Coronary artery (tissue), 2 donors: Measurements from ENCODE around the gene SLC25A23.

Experiments
- DNase-seq: peaks from one replicate; pipeline ENCODE4 v3.0.0-alpha.2; 2017; ENCODE audit warnings: low spot score
- H3K27ac ChIP-seq, 2 donors: fragments of 200-600 bp; sonication (generic); one replicate each; pipeline ENCODE4 v1.5.1; 2016 to 2019
- H3K4me3 ChIP-seq: fragments of 200-600 bp; sonication (generic); 2 replicates; pipeline ENCODE4 v1.5.1; 2016; ENCODE audit warnings: mild to moderate bottlenecking, moderate library complexity
- TF ChIP-seq, protein P1 (sequence below): fragments of 200-600 bp; sonication (generic); IDR thresholded peaks from one replicate; pipeline ENCODE4 v1.5.1; 2019; ENCODE audit warnings: antibody characterized with exemption

Gene SLC25A23

GRCh38 chr19:6464070-6464873 lies 4.7 kb upstream of the SLC25A23 start, which contains the start of gene CRB3:
TSS of gene CRB3 (plus strand) at chr19:6464271. CDS start at chr19:6464702, 431 bp downstream.
- TF ChIP-seq, protein P1, sequence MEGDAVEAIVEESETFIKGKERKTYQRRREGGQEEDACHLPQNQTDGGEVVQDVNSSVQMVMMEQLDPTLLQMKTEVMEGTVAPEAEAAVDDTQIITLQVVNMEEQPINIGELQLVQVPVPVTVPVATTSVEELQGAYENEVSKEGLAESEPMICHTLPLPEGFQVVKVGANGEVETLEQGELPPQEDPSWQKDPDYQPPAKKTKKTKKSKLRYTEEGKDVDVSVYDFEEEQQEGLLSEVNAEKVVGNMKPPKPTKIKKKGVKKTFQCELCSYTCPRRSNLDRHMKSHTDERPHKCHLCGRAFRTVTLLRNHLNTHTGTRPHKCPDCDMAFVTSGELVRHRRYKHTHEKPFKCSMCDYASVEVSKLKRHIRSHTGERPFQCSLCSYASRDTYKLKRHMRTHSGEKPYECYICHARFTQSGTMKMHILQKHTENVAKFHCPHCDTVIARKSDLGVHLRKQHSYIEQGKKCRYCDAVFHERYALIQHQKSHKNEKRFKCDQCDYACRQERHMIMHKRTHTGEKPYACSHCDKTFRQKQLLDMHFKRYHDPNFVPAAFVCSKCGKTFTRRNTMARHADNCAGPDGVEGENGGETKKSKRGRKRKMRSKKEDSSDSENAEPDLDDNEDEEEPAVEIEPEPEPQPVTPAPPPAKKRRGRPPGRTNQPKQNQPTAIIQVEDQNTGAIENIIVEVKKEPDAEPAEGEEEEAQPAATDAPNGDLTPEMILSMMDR: no peak
- no peak within 1 kb of the TSS for H3K4me3 ChIP-seq

GRCh38 chr19:6460099-6460884 lies 700 bp upstream of the SLC25A23 start:
- peak overlapping the region; percentile 56 to 81 for H3K27ac ChIP-seq
- peak; percentile 95 for DNase-seq
- TF ChIP-seq, protein P1: peak; percentile 31
- peak overlapping the region; percentile 97 for H3K4me3 ChIP-seq

More at GRCh38 chr19:6464070-6464873, 4.7 kb upstream of the SLC25A23 start, which contains the start of gene CRB3:
- DNase-seq: no peak
- no peak within 1 kb of the TSS for H3K27ac ChIP-seq

DNA sequence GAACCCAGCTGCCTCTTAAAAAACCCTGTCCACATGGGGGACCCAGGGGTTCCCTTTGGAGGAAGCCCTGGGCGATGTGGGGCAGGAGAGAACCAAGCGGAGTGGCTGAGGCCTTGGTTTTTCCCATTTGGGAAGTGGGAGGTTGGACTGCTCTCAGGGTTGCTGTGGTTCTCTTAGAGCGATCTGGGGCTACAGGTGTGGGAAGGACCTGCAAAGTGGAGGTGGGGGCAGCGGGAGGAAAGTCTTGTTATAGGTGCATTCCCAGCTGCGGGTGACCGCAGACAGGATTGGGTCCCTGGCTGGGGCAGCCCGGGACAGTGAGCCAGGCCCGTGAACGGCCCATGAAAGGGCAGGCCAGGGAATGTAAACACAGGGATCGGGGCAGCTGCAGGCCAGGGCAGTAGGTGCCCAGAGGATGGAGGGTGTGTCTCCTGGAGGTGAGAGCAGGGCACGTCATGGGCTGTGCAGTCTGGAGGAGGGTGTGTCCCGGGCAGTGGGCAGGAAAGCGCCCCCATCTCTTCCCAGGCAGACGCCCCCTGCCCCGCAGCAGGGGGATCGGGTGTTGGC lies 814 bp downstream of the SLC25A23 start:
- TF ChIP-seq, protein P1: no peak
- H3K4me3 ChIP-seq: peak overlapping the region; percentile 97
- no peak for DNase-seq
- H3K27ac ChIP-seq: peak overlapping the region; percentile 19 to 81

GRCh38 chr19:6457958-6458694 lies 1.5 kb downstream of the SLC25A23 start:
- TF ChIP-seq, protein P1: no peak
- DNase-seq: no peak
- Histone ChIP-seq H3K4me3 (no peak overlapping the region), H3K27ac (no peak overlapping the region)

DNA sequence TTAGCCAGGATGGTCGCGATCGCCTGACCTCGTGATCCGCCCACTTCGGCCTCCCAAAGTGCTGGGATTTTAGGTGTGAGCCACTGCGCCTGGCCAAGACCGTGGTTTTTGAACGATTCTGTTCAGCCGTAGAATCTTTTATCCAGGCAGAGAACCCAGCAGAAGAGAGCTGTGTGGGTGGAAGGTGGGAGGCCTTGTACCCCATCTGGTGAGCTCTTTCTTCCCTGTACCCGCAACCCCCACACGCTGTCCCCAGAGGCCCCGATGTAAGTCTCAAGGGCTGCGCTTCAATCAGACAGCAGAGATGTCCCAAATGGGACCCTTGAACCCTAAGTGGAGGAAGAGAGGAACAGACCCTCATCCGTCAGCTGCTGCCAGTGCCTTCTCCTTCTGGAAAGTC lies 3.7 kb downstream of the SLC25A23 start:
- no peak overlapping the region for H3K27ac ChIP-seq
- DNase-seq: no peak
- TF ChIP-seq, protein P1: no peak

DNA sequence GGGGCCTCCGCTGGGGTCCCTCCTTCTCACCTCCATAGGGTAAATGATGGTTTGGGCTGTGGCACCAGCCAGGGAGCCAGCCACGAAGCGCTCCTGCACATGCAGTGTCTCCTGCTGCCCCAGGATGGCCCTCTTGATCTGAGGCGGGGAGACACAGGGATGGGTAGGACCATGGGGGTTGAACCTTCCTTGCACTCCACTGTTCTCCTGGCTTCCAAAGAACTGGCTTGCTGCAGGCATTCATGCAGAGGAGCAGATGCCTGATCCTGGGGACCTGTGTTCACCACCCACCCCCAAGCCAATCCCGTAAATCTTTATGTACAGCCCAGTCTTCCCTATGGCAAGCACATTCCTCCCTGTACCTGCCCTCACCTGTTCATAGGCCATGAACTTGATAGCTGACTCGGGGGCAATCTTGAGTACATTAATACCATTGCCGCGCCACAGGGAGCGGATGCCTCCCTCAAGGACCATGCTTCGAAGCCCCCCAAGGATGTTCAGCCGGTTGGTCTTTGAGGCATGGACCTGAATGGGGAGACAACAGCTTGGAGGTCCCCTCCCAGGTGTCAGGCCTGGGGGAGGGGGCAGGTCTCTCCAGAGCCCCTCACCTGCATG lies 5.5 kb downstream of the SLC25A23 start:
- Histone ChIP-seq H3K4me3 (no peak overlapping the region), H3K27ac (no peak overlapping the region)
- TF ChIP-seq, protein P1: no peak
- no peak for DNase-seq

More for the DNA sequence above, 3.7 kb downstream of the SLC25A23 start:
- H3K4me3 ChIP-seq: no peak overlapping the region
